Activated effector memory CD4-positive, alpha-beta T cell treated with anti-CD3 and anti-CD28 coated beads, Interleukin-2, amount 50 U/mL, for 16 hours (primary cell): ENCODE measurements around the gene SUCO.

ENCODE experiments used
- DNase-seq: peaks from one replicate; pipeline ENCODE4 v3.0.0-alpha.2; 2020

SUCO gene

DNA sequence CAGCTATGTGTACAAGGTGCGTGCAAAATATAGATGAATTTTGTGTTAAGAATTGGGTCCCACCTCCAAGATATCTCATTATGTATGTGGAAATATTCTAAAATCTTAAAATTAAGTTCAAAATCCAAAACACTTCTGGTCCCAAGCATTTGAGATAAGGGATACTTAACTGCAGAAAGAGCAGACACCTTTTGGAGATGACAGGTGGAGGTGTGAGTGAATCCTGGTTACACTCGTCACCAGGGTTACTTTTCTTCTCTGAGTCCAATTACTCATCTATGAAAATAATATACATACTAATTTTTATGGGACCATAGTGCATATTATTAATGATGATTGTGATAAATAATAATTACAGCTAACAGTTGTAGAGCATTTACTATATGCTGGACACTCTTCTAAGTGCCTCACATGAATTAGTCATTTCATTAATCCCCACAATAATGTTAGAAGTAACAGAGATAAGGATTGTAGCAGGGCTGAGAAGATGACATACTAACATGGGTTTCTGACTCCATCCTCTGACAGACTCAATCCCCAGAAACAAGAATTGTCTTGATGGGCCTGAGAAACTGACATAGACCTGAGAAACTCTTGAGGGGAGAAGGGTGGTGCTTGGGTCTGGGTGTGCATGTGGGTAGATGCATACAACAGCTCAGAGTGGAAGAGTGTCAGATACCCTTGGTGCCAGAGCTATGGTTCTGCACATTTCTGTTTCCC, 117.7 kb downstream of the SUCO start:
- DNase-seq, result no peak

DNA sequence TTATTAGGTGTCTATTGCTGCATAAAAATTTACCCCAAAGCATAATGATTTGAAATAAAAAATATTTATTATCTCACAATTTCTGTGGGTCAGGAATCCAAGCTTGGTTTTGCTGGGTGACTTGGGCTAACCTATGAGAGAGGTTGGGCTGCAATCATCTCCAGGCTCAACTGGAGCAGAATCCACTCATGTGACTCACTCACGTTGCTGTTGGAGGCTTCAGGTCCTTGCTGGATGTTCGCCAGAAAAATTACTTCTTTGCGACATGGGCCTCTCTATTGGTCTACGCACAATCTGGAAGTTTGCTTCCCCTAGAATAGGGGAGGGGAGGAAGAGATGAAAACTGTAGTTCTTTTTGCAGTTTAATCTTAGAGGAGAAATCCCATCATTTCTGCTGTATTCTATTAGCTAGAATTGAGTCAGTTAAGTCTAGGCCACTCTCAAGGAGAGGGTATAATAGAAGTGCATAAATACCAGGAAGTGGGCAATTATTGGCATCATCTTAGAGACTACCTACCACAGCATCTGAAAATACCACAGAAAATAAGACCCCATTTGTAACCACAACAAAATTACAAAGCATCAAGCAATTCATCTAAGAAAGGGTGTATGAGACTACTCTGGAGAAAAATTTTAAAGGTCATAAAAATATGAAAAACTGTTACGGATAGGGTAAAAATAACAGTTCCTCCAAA, 120.2 kb downstream of the SUCO start:
- no peak for DNase-seq

DNA sequence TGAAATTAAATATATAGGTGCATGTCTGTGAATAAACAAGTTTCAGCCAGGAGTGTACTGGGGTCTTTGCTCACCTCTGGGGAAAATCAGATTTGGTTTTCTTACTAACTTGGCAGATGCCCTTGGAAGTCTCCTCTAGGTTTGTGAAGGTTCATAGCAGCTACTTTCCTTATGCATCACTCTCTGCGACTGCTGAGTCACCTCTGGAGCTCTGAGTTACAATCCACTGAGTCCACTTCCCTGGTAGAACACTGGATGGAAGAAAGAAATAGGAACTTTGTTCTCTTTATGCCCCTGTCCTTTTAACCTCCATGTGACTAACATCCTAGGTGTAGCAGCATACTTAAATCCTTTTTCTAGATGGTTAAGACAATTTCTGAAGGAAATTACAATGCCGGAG, 121.6 kb downstream of the SUCO start:
- no peak for DNase-seq

DNA sequence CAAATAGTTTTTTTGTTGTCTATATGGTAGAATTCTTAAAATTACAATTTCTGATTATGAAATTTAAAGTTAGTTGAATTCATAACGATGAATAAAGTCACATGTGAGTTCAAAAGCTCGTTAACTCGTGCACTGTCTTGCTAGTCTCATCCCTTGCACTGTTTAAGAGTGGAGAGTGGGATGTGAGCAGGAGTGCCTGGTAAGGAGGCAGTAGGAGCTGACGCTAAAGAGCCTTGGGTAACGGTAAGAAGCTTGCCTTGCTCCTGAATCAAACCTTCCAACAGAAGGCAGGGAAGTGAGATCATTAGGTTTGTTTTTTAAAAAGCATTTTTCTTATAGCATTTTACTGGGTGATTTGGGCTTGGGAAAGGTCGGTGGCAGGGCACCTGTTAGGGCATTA, 123.6 kb downstream of the SUCO start:
- DNase-seq, result no peak

DNA sequence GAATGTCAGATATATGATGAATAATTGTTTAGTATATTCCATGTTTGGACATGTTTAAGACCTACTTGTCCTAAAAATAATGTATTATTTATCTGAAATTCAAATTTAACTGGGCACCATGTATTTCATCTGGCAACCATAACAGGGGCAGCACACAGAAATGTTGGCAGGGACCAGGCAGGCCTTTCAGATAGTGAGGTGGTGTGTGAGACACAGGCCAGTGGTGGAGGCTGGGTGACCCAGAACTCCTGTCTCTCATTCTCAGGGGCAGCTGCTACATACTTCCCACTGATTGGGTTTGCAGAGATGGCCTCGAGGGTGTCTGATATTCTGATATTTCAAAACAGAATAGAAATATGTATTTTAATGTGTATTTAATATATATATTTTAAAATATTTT, 124.6 kb downstream of the SUCO start:
- no peak for DNase-seq

DNA sequence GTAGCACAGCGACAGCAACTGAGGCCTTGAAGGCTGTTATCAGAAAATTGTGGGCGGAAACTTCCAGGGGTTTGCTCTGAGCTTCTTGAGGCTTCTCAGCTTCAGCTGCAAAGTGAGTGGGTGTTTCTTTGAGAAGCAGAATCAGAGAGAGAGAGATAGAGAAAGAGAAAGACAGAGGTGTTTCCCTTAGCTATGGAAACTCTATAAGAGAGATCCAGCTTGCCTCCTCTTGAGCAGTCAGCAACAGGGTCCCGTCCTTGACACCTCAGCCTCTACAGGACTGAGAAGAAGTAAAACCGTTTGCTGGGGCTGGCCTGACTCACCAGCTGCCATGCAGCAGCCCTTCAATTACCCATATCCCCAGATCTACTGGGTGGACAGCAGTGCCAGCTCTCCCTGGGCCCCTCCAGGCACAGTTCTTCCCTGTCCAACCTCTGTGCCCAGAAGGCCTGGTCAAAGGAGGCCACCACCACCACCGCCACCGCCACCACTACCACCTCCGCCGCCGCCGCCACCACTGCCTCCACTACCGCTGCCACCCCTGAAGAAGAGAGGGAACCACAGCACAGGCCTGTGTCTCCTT, 126.0 kb downstream of the SUCO start, which contains the start of gene FASLG:
Gene FASLG, plus strand, starts transcription at position 233 of the 583 bp plus-strand sequence. Its CDS starts 99 bp downstream, at position 332.
- peak; percentile 86 for DNase-seq

DNA sequence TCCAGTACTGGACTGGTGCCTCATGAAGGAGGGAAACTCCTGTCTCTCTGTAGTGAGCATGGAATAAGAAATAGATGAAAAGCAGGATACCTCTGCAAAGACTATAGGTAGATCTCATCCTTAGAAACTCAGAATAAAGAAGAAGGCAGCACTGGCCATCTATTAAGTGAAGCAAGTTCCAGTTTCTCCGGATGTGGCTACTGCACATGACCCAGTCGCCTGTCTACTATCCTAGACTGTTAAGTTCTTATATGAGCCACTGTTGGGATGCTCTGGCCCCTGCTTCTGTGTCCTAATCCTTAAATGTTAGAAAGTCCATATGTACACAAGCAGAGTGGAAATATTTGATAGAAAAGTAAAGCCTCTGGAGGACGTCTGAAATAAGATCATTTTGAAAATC, 128.2 kb downstream of the SUCO start:
- no peak for DNase-seq
